Colonic mucosa (tissue), 4 donors: ENCODE measurements around the gene LRRC53. TPM values are rescaled to one million over a fixed set of nuclear protein-coding genes. Genes with fewer than 3 reads are reported as not detected.

Source experiments
- DNase-seq: peaks from one replicate; pipeline ENCODE4 v3.0.0-alpha.2; 2020
- H3K27ac ChIP-seq: fragments of 200-600 bp; one replicate; pipeline ENCODE4 v1.8.0; 2021
- H3K27me3 ChIP-seq: fragments of 200-600 bp; one replicate; pipeline ENCODE4 v1.8.0; 2021
- H3K36me3 ChIP-seq: fragments of 200-600 bp; one replicate; pipeline ENCODE4 v1.8.0; 2021
- H3K4me1 ChIP-seq: fragments of 200-600 bp; one replicate; pipeline ENCODE4 v1.8.0; 2021; ENCODE audit warnings: mild to moderate bottlenecking
- H3K4me3 ChIP-seq: fragments of 200-600 bp; one replicate; pipeline ENCODE4 v1.8.0; 2021
- H3K9ac ChIP-seq, 2 donors: one replicate each; pipeline ENCODE4 v1.7.0; 2013; ENCODE audit warnings: control low read depth in 2 of 2, low read depth in 2 of 2, low read length in 2 of 2
- H3K9me3 ChIP-seq: fragments of 200-600 bp; one replicate; pipeline ENCODE4 v1.8.0; 2021
- CTCF ChIP-seq: fragments of 200-600 bp; IDR thresholded peaks from one replicate; pipeline ENCODE4 v1.8.0; 2022; ENCODE audit warnings: antibody characterized with exemption, mild to moderate bottlenecking
- intact Hi-C: fragments of 100-400 bp; cut with DNase I; formaldehyde crosslinking; loops from one replicate; pipeline ENCODE4 v1.14.1; 2022
- total RNA-seq, 2 donors: library from RNA; stranded (reverse); fragmentation: NEBNext Ultra II Directional in 1 of 2; extraction: Animal tissue kit (Norgen Biotek cat#: 25700) in 1 of 2; gene quantifications; one replicate each; pipeline ENCODE4 v1.2.1, GENCODE V29; 2021
- donor health status: healthy.
- donor health status: DM: no; HTN: no; CAD: no.
- donor health status: DM: no; HTN: no; CAD: no.

Gene LRRC53
- total RNA-seq, 2 donors from 2014 or later, result 0.07 TPM; not detected in 1

- no peak overlapping the region for H3K27ac ChIP-seq
- no peak for TF ChIP-seq CTCF
- no peak for DNase-seq
- no peak overlapping the region for H3K9ac ChIP-seq
- no peaks in the 10 kb centered on the region for H3K27me3 ChIP-seq
- H3K9me3 ChIP-seq, result no peaks in the 10 kb centered on the region
- intact Hi-C loops, result no loop called here
- H3K4me1 ChIP-seq, result no peaks in the 10 kb centered on the region
- no peaks in the 10 kb centered on the region for H3K36me3 ChIP-seq
- H3K4me3 ChIP-seq, result no peak overlapping the region
These were observed 7.4 kb downstream of the LRRC53 start for GRCh38 chr1:74504933-74505512.

- peak; percentile 34 for DNase-seq
- Histone ChIP-seq H3K27me3 (no peaks in the 10 kb centered on the region), H3K9ac (no peak overlapping the region), H3K4me3 (no peak overlapping the region), H3K4me1 (no peaks in the 10 kb centered on the region), H3K36me3 (no peaks in the 10 kb centered on the region), H3K9me3 (no peaks in the 10 kb centered on the region), H3K27ac (no peak overlapping the region)
- peak; percentile 51 for TF ChIP-seq CTCF
- intact Hi-C loops, result no loop called here
These were observed 8.1 kb downstream of the LRRC53 start for GRCh38 chr1:74504125-74504932.

GRCh38 chr1:74502858-74503257, 9.6 kb downstream of the LRRC53 start:
- DNase-seq, result no peak
- H3K36me3 ChIP-seq, result no peaks in the 10 kb centered on the region
- H3K27ac ChIP-seq, result no peak overlapping the region
- no peaks in the 10 kb centered on the region for H3K9me3 ChIP-seq
- no peak overlapping the region for H3K9ac ChIP-seq
- intact Hi-C loops, result no loop called here
- H3K27me3 ChIP-seq, result no peaks in the 10 kb centered on the region
- no peak for TF ChIP-seq CTCF
- H3K4me1 ChIP-seq, result no peaks in the 10 kb centered on the region
- no peak overlapping the region for H3K4me3 ChIP-seq

- H3K9me3 ChIP-seq, result no peaks in the 10 kb centered on the region
- DNase-seq, result no peak
These were observed 10.0 kb downstream of the LRRC53 start for GRCh38 chr1:74502432-74502831.

GRCh38 chr1:74498901-74499300, 13.5 kb downstream of the LRRC53 start:
- Histone ChIP-seq H3K9me3 (no peaks in the 10 kb centered on the region), H3K9ac (no peak overlapping the region), H3K27me3 (no peaks in the 10 kb centered on the region), H3K27ac (no peak overlapping the region), H3K4me1 (no peaks in the 10 kb centered on the region), H3K36me3 (no peaks in the 10 kb centered on the region), H3K4me3 (no peak overlapping the region)
- intact Hi-C loops, result no loop called here
- TF ChIP-seq CTCF, result no peak
- no peak for DNase-seq

More at GRCh38 chr1:74502432-74502831, 10.0 kb downstream of the LRRC53 start:
- TF ChIP-seq CTCF, result no peak
- Histone ChIP-seq H3K4me3 (no peak overlapping the region), H3K27me3 (no peaks in the 10 kb centered on the region), H3K4me1 (no peaks in the 10 kb centered on the region), H3K9ac (no peak overlapping the region), H3K36me3 (no peaks in the 10 kb centered on the region), H3K27ac (no peak overlapping the region)
- intact Hi-C loops, result no loop called here
